RPMI7951 (cell line): ENCODE data around the gene IL1B. TPM values are rescaled to one million over a fixed set of nuclear protein-coding genes. Genes with fewer than 3 reads are reported as not detected.

Experiments
- DNase-seq: peaks from one replicate; pipeline ENCODE4 v3.0.0-alpha.2; 2012; ENCODE audit warnings: low read depth
- total RNA-seq: library from RNA; depleted of rRNA; stranded (reverse); fragments of >200 nt; shearing (Covaris generic); gene quantifications from 2 replicates; pipeline ENCODE4 v1.2.3, GENCODE V29; 2014; rRNA removed

IL1B gene
- total RNA-seq, 1 experiment from 2014 or later, result 71.6 TPM

DNA sequence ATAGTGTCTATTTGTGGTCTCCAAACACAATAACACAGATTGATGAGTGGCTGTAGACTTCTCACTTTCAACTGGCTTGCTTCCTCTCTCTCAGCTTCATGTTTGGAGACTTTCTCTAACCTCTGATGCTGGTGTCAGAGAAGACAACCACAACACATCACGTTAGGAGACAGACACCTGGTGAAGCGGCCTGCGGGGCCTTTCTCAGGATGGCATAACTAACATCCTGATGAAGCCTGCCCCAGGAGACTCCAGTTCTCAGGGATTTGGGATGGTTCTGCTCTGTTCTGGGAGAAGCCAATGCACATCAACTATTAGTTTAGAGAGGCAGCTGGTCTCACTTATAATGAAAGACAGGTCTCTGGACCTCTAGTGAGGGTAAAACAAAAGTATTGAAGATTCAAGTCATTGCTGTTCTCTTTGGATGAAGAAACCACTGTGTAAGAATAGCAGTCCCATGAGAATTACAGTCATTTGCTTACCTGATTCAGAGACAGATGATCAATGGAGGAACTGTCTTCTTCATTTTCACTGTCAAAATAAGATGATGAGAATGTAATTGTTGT lies 54.3 kb downstream of the IL1B start:
- DNase-seq, result no peak

Other genes with a start within 250 kb of the IL1B start
- gene SLC20A1, start 190.8 kb downstream of the IL1B start, total RNA-seq, result 124 and 127 TPM in 2 replicates
- not detected in 2 replicates for gene NT5DC4, start 115.8 kb downstream of the IL1B start, total RNA-seq
- gene CKAP2L, start 72.2 kb downstream of the IL1B start, total RNA-seq, result 47.1 and 61.9 TPM in 2 replicates
- 1.9 and 2.3 TPM in 2 replicates for gene IL1A, start 52.3 kb downstream of the IL1B start, total RNA-seq
- 0.36 and 0.49 TPM in 2 replicates for gene IL37, start 74.4 kb upstream of the IL1B start, total RNA-seq
- 0.24 and 0.59 TPM in 2 replicates for gene IL36G, start 141.2 kb upstream of the IL1B start, total RNA-seq
- not detected in 2 replicates for gene IL36A, start 168.7 kb upstream of the IL1B start, total RNA-seq
- gene IL36B, start 216.1 kb upstream of the IL1B start, total RNA-seq, result not detected in 2 replicates
- not detected in 2 replicates for gene IL36RN, start 222.4 kb upstream of the IL1B start, total RNA-seq
- gene IL1F10, start 231.2 kb upstream of the IL1B start, total RNA-seq, result not detected in 2 replicates